HG03280 (cell line): ENCODE measurements around the gene ELF1.

ENCODE experiments used
- ATAC-seq: cut with Tn5 transposase; IDR thresholded peaks from one replicate; pipeline ENCODE4 v1.9.1; 2021; ENCODE audit warnings: mild to moderate bottlenecking, moderate library complexity; ENCODE audit not compliant: unreplicated experiment

Gene ELF1

GRCh38 chr13:41019011-41019487 is at the start of gene ELF1:
TSS of gene ELF1 (minus strand) at chr13:41019316. CDS start at chr13:40982054, 37,262 bp downstream.
- peak; percentile 91 for ATAC-seq

- ATAC-seq, result no peak
These were observed 46.0 kb upstream of the ELF1 start for GRCh38 chr13:41065078-41065477.

DNA sequence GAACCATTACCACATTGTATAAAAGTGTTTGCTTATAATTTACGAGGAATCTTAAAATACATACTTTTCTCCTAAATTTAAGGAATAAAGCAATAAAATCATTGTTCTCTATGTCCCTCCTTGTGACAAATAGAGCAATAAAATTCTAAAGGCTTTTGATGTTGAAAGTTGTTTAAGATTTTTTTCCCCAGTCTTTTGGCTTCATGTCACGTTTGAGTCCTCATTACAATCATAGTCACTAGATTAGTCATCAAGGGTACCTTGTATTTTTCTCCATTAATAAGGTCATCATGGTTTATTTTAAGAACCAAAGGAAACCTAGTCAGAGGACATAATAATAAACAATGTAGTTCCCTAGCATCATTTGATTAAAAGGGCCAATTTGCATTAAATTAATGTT is 45.4 kb upstream of the ELF1 start:
- ATAC-seq, result no peak

GRCh38 chr13:41061914-41062837 is 43.1 kb upstream of the ELF1 start:
- ATAC-seq, result peak; percentile 27

DNA sequence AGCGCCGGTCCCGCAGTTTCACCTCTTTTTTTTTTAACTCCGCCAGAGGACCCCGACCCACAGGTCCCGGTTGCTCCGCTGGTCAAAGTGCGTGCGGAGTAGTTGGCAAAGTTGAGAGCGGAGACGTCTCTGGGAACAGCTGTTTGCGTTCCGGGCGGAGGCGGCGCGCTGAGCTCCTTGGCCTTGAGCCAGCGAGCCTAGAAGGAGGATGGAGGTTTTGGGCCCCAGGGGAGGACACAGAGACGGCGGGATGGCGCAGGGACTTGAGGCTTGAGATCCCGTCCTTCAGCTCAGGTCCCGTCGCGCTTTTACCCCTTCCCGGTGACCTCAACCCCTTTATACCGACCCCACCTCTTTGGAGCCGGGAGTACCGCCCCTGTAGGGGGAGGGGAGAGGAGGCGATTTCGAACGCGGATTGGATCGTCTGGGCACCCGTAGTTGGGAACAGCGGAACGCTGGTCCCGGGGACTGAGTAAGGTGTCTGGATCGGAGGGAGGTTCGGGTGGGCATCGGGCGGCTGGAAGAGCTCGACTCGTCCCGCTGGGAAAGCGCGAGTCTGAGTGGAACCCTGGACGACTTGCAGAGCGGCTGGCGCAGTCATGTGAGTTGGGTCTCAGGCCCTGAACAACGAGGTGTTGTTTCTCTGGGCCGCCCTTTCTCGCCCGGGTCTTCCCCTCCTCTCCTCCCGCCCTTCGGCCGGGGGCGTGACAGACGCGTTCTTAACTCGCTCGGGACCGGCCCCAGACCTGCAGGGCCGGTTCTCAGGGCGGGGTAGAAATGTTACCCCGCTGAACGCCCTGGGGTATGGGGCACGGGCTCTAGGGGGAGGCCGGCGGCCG is 42.2 kb upstream of the ELF1 start, which contains the start of gene WBP4:
Gene WBP4 (plus strand): TSS at position 435 of the 839 bp plus-strand sequence. CDS start 165 bp downstream, at position 600.
- peak; percentile 73 for ATAC-seq

GRCh38 chr13:41060724-41061074 is 41.6 kb upstream of the ELF1 start:
- peak; percentile 32 for ATAC-seq

DNA sequence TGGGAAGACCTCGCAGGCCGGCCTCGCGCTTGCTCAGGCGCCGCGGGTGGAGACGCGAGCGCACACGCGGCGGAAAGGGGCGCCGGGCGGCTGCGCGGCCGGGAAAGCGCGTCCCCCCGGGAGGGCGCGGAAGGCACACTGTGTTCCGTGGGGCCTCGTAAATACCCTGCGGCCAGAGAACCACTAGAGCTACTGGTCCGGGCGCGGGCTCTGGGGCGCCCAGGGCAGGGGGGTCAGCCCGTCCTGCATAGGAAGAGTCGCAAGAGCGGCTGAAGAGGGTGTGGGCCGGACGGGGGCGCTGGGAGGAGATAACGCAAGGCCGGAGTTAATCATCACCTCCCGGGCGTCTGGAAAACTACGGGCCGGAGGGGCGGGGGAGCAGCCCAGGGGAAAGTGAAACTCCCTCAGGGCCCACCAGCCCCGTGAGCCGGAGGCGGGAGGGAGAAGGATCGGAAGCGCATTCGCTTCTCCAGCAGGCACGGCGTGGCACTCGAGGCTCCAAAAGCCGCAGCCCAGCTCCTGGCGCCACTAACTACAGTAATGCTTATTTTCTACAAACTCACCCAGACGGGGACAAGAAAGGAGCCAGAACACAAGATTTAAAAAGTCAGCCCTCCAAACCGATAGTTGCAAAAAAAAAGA is 41.1 kb upstream of the ELF1 start:
- peak; percentile 38 for ATAC-seq

DNA sequence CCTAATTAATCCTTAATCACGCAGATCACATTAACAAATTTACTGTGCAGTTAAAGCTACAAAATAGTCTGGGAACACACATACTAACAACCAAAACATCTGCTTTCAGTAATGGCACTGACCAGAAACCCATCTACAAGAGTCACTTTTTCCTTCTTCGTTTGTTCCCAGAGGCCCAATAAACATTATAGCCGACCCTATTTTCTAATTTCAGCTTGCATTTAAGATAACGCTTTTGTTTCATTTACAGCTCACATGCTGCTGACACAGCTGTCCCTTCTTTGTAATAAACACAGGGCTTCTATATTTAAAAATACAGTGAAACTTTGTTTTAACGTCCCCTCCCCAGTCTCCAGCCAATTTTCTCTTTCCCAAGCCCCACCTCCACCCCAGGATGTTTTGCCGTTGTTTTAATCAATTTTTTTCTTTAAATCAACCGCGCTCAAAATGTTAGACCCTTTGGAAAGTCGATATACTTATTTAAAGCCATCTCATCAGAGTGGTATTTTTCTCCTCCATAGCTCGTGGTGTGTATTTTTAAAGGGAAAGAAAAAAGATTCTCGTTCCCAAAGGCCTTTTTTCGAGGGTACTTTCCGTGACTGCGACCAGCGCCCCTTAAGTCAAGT is 40.5 kb upstream of the ELF1 start:
- ATAC-seq, result no peak

DNA sequence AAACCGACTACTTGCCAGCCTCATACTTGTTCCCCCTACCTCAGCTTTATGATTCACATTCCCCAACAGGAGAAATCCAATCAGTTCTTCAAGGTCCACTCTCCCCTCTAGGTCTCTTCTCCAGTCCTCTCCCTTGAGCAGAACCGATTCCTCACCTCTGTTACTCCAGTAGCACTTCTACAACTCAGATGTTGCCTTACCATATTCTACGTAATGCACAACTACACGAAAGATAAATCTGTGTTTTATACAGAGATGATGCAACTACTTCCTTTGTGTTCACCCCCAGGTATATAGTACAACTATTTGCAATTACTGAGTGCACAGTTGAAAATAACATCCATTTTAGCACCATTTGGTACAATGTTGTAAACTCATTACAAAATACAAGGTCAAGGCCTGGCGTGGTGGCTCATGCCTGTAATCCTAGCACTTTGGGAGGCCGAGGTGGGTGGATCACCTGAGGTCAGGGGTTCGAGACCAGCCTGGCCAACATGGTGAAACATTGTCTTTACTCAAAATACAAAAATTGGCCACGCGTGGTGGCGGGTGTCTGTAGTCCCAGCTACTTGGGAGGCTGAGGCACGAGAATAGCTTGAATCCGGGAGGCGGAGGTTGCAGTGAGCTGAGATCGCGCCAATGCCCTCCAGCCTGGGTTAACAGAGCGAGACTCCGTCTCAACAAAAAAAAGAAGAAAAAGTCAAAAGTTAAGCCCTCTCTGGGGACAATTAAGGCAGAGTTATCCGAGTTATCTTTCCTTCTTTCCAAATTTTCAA is 39.4 kb upstream of the ELF1 start:
- ATAC-seq, result no peak

GRCh38 chr13:41056826-41057711 is 38.0 kb upstream of the ELF1 start:
- ATAC-seq, result no peak

DNA sequence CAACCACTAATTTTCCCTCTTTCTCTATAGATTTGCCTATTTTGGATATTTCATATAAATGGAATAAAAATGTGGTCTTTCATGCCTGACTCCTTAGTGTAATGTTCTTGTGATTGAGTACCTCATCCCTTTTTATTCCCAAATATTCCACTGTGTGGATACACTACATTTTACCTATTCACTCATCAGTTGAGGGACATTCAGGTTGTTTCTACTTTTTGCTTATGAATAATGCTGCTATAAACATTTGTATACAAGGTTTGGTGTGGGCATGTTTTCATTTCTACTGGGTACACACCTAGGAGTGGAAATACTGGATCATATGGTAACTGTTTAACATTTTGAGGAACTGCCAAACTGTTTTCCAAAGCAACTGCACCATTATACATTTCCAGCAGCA is 37.1 kb upstream of the ELF1 start:
- ATAC-seq, result no peak

DNA sequence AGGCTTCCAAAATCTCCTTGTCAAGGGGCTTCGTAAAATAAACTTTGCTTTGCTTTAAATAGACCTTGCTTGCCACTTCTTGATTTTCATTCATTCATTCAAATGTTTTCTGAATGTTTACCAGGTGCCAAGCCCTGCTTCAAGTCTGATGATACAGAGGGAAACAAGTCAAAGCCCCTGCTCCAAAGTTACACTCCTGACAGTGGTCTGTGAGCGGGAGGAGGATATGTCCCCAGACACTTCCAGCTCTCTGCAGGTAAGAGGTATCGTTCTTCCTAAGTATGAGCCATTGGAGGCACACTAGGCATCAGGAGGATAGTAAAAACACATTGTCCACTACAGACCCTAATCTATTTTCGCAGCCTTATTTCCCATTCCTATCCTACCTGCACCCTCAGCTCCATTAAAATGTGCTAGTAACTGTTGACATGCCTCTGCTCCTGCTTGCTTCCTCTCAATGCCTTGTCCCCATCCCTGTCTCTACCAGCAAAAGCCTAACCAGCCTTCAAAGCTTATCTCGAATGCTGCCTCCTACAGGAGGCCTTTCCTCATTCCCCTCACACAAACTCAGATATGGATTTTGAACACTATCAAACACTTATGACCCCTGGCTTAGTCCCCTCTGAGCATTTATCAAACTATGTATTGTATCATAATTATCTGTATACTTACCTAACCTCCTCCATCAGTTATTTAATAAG is 36.0 kb upstream of the ELF1 start:
- ATAC-seq, result no peak

DNA sequence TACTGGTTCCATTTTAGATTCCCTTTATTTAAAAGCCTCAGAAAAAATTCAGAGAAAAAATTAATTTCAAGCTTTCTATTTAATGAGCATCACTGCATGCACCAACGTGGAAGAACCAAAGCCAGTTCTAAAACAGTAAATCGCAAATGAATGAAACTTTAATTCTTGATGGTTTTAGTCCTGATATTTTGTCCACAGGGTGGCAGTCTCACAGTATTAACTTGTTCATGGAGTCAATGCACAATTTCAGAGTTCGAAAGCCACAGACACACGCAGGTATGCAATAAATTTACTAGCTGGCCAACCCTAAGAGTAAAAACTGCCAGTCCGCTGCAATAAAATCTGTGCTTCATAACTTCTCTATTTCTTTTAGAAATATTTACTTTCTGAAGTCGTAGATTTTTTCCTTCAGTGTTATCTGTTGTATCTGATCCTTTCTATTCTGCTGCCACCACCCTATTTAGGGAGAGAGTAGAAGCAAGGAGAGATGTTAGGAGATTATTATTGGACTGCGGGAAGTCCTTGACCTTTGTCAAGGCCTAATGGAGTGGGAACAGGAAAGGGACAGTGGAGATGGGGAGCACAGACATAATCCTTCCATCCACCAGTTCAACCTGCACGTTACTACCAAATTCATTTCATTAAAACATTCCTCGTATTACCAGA is 35.2 kb upstream of the ELF1 start:
- no peak for ATAC-seq

DNA sequence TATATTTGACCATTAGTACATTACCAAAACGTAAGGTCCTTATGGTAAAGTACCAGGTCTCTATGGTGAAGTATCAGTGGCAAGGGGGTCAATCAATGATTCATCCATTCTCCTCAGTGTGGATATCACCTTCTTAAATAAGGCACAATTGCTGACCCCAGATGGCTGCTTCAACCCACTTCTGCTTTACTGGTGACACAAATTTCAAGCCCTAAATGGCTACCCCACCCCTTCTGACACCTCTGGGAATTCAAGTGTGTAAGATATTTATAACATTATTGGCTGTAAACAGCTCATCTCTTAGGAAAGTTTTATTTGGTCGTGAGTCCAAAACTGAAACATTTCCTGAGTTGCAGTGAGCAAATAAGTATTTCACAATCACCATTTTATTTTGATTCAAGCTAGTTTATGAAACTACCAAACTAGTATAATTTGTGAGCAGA is 34.3 kb upstream of the ELF1 start:
- ATAC-seq, result peak; percentile 44

- no peak for ATAC-seq
These were observed 33.3 kb upstream of the ELF1 start for GRCh38 chr13:41052441-41052840.

DNA sequence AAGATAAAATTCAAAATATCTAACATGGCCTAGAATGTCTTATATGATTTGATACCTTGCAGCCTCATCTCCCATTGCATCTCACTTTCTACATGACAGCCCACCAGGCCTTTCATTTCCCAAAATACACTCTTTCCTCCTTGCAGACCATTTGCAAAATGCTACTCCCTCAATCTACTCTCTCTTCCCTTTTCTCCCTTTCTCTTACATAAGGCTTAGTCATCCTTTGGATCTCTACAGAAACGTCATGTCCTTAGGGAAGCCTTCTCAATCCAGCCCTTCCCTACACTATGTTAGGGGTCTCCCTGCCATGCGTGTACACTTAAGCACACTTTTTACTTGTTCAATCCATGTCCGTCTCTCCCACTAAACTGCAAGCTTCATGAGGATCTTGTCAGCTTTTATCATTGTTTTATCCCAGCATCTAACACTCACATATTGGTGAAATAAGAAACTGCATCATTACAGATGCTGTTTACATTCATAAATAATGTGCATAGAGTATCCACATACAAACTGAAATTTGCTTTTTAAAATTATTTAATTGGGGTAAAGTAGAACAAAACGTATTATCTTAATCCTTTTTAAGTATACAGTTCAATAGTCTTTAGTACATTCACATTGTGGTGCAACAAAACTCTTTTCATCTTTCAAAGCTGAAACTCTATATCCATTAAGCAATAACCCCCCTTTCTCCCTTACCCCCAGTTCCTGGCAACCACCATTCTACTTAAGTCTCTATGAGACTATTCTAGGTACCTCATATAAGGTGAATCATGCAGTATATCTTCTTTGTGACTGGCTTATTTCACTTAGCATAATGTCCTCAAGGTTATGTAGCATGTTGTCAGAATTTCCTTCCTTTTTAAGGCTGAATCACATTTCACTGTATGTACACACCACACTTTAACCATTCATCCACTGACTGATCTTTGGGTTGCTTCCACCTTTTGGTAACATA is 30.6 kb upstream of the ELF1 start:
- ATAC-seq, result no peak

- ATAC-seq, result no peak
These were observed 29.5 kb upstream of the ELF1 start for GRCh38 chr13:41048640-41049039.
